Muscle of leg (tissue), 11 donors: ENCODE data around the gene SPHKAP. TPM values are rescaled to one million over a fixed set of nuclear protein-coding genes. Genes with fewer than 3 reads are reported as not detected.
A peak's percentile ranks its signal among the peaks of the same experiment; 100 is the strongest.

Experiments used
- DNase-seq: peaks from one replicate; pipeline ENCODE4 v3.0.0; 2013
- H3K27ac ChIP-seq: one replicate; pipeline ENCODE4 v1.5.1; 2013; ENCODE audit warnings: mild to moderate bottlenecking, low read length, control low read depth
- H3K27me3 ChIP-seq: one replicate; pipeline ENCODE4 v1.6.1; 2013; ENCODE audit warnings: low read length; ENCODE audit not compliant: control insufficient read depth, insufficient read depth
- H3K36me3 ChIP-seq: one replicate; pipeline ENCODE4 v1.6.1; 2013; ENCODE audit warnings: low read length; ENCODE audit not compliant: control insufficient read depth, insufficient read depth
- H3K4me1 ChIP-seq: one replicate; pipeline ENCODE4 v1.6.1; 2013; ENCODE audit warnings: low read length; ENCODE audit not compliant: control insufficient read depth, insufficient read depth
- H3K4me3 ChIP-seq: one replicate; pipeline ENCODE4 v1.5.1; 2013; ENCODE audit warnings: low read length, control low read depth
- H3K9me3 ChIP-seq: replicated peaks from 2 replicates; pipeline ENCODE4 v1.6.1; 2013; ENCODE audit warnings: low read depth, low read length; ENCODE audit not compliant: control insufficient read depth
- WGBS: methylation state at CpG from one replicate; pipeline ENCODE4 v1.1.5; 2013; ENCODE audit warnings: missing lambda C conversion rate; ENCODE audit not compliant: insufficient coverage; 5-methylcytosine and 5-hydroxymethylcytosine counted together
- polyA plus RNA-seq, 8 donors: library from polyadenylated mRNA; unstranded; fragments of 120-200 nt; gene quantifications; one replicate each; pipeline versions ENCODE4 v1.2.1 to v1.2.3, GENCODE V29; 2013; ENCODE audit warnings: inconsistent platforms in 1 of 8, low replicate concordance in 1 of 8; ENCODE audit not compliant: insufficient read length in 8 of 8, insufficient read depth in 1 of 8
- total RNA-seq: library from RNA; stranded (reverse); fragments of 120-200 nt; gene quantifications from one replicate; pipeline ENCODE4 v1.2.4, GENCODE V29; 2013

Gene SPHKAP
- total and polyA plus RNA-seq, 9 donors: 10.9 to 29.0 (median 17.3) TPM

GRCh38 chr2:228067309-228067708 is 114.2 kb downstream of the SPHKAP start:
- Histone ChIP-seq H3K27ac (no peak overlapping the region), H3K9me3 (peaks cover 2% of the 10 kb centered on the region), H3K4me1 (no peaks in the 10 kb centered on the region), H3K36me3 (no peaks in the 10 kb centered on the region), H3K27me3 (no peaks in the 10 kb centered on the region), H3K4me3 (no peak overlapping the region)
- no peak for DNase-seq
- WGBS: no CpG with 5 or more reads among the region's 1 CpG

GRCh38 chr2:228066126-228066798 is 115.2 kb downstream of the SPHKAP start:
- no peak for DNase-seq
- Histone ChIP-seq H3K4me3 (no peak overlapping the region), H3K27me3 (no peaks in the 10 kb centered on the region), H3K27ac (no peak overlapping the region), H3K36me3 (no peaks in the 10 kb centered on the region), H3K9me3 (peaks cover 2% of the 10 kb centered on the region), H3K4me1 (no peaks in the 10 kb centered on the region)
- WGBS: 53% methylated on average over 4 of the region's 5 CpGs

- WGBS: 60% methylated on average over 2 of the region's 2 CpGs
- no peak for DNase-seq
- H3K4me1 ChIP-seq: no peaks in the 10 kb centered on the region
- H3K4me3 ChIP-seq: no peak overlapping the region
- H3K27me3 ChIP-seq: no peaks in the 10 kb centered on the region
- no peak overlapping the region for H3K27ac ChIP-seq
- H3K36me3 ChIP-seq: no peaks in the 10 kb centered on the region
- H3K9me3 ChIP-seq: peaks cover 2% of the 10 kb centered on the region
Observed at GRCh38 chr2:228065686-228066085, 115.8 kb downstream of the SPHKAP start.

- Histone ChIP-seq H3K27me3 (no peaks in the 10 kb centered on the region), H3K36me3 (no peaks in the 10 kb centered on the region), H3K27ac (no peak overlapping the region), H3K9me3 (peaks cover 2% of the 10 kb centered on the region), H3K4me3 (no peak overlapping the region), H3K4me1 (no peaks in the 10 kb centered on the region)
- no peak for DNase-seq
Observed at GRCh38 chr2:228064796-228065315, 116.6 kb downstream of the SPHKAP start.

GRCh38 chr2:228064024-228064423 is 117.5 kb downstream of the SPHKAP start:
- no peaks in the 10 kb centered on the region for H3K4me1 ChIP-seq
- no peaks in the 10 kb centered on the region for H3K27me3 ChIP-seq
- no peak overlapping the region for H3K4me3 ChIP-seq
- WGBS: no CpG with 5 or more reads among the region's 4 CpGs
- H3K27ac ChIP-seq: no peak overlapping the region
- DNase-seq: no peak
- no peaks in the 10 kb centered on the region for H3K36me3 ChIP-seq
- H3K9me3 ChIP-seq: peaks cover 2% of the 10 kb centered on the region

- no peak for DNase-seq
- Histone ChIP-seq H3K27me3 (no peaks in the 10 kb centered on the region), H3K4me1 (no peaks in the 10 kb centered on the region), H3K4me3 (no peak overlapping the region), H3K27ac (no peak overlapping the region), H3K9me3 (no peaks in the 10 kb centered on the region), H3K36me3 (no peaks in the 10 kb centered on the region)
- no CpG with 5 or more reads among the region's 1 CpG for WGBS
Observed at GRCh38 chr2:228063558-228063957, 117.9 kb downstream of the SPHKAP start.

DNA sequence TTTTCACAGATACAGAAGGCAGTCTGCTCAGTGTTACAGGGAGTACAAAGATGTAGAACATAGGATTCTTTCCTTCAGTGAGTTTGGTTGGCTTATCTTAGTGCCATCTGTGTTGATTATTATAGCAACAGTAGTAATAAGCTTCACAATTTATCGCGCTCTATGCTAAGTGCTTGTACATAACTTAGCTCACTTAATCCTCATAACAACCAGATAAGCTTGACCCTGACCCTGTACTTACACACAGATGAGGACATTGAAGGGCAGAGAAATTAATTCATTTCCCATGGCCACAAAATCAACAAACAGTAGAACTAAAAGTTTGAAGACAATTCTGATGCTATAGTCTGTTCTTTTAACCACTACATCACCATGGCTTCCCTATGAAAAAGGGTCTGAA is 121.8 kb downstream of the SPHKAP start:
- Histone ChIP-seq H3K4me1 (no peaks in the 10 kb centered on the region), H3K9me3 (no peaks in the 10 kb centered on the region), H3K4me3 (no peak overlapping the region), H3K27me3 (no peaks in the 10 kb centered on the region), H3K27ac (no peak overlapping the region), H3K36me3 (no peaks in the 10 kb centered on the region)
- peak; percentile 4 for DNase-seq
- WGBS: no CpG with 5 or more reads among the region's 2 CpGs

- Histone ChIP-seq H3K36me3 (no peaks in the 10 kb centered on the region), H3K4me3 (no peak overlapping the region), H3K27me3 (no peaks in the 10 kb centered on the region), H3K9me3 (no peaks in the 10 kb centered on the region), H3K4me1 (no peaks in the 10 kb centered on the region), H3K27ac (no peak overlapping the region)
- peak; percentile 54 for DNase-seq
- no CpG with 5 or more reads among the region's 4 CpGs for WGBS
Observed at GRCh38 chr2:228056293-228057097, 125.0 kb downstream of the SPHKAP start.

- Histone ChIP-seq H3K27ac (no peak overlapping the region), H3K36me3 (no peaks in the 10 kb centered on the region), H3K4me1 (no peaks in the 10 kb centered on the region), H3K27me3 (no peaks in the 10 kb centered on the region), H3K4me3 (no peak overlapping the region), H3K9me3 (no peaks in the 10 kb centered on the region)
- WGBS: no CpG with 5 or more reads among the region's 5 CpGs
- DNase-seq: peak; percentile 69
Observed at GRCh38 chr2:228048838-228049490, 132.5 kb downstream of the SPHKAP start.

DNA sequence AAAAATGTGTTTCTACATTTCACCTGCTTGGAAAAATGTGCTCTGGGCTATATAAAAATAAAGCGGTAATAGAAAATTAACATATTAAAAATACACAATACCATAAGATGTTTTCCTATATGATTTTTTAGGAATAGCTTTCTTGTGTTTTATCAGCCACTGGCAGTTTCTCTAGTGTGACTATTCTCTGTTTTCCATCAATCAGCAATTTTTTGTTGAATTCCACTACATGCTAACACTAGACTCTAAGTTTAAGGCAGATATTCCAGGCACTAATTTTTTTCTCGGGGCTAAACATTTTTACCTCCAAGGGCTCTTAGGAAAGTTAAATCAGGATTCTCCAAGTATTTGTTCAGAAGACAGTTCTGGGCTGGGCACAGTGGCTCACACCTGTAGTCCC is 140.5 kb downstream of the SPHKAP start:
- no peak for DNase-seq
- no CpG with 5 or more reads among the region's 2 CpGs for WGBS
- H3K4me3 ChIP-seq: no peak overlapping the region
- no peaks in the 10 kb centered on the region for H3K4me1 ChIP-seq
- no peak overlapping the region for H3K27ac ChIP-seq
- H3K36me3 ChIP-seq: no peaks in the 10 kb centered on the region
- H3K27me3 ChIP-seq: no peaks in the 10 kb centered on the region
- no peaks in the 10 kb centered on the region for H3K9me3 ChIP-seq
